Keratinocyte (primary cell): ENCODE data around the gene FAM184B. TPM values are rescaled to one million over a fixed set of nuclear protein-coding genes. Genes with fewer than 3 reads are reported as not detected.

Experiments used
- DNase-seq: peaks from one replicate; pipeline ENCODE4 v3.0.0-alpha.2; 2011; ENCODE audit warnings: low read depth, missing footprints, low spot score
- FAIRE-seq: peaks from 2 replicates; lab custom pipeline; 2011; peaks lifted over from hg19 to GRCh38; lab: Jason Lieb, UNC
- H2AFZ ChIP-seq: 2 replicates; pipeline ENCODE4 v1.6.0; 2012; ENCODE audit warnings: low read length, control low read depth, inconsistent platforms; ENCODE audit not compliant: control insufficient read depth
- H3K27ac ChIP-seq: 2 replicates; pipeline ENCODE4 v1.5.1; 2011; ENCODE audit warnings: low read length; ENCODE audit not compliant: control insufficient read depth, insufficient read depth
- H3K27me3 ChIP-seq: 3 replicates; pipeline ENCODE4 v1.6.0; 2011; ENCODE audit warnings: low read length; ENCODE audit not compliant: control insufficient read depth, insufficient read depth; ENCODE audit errors: extremely low read depth
- H3K36me3 ChIP-seq, 2 experiments: 2 replicates in 1 of 2; 3 replicates in 1 of 2; pipeline ENCODE4 v1.5.1; 2011; ENCODE audit warnings: low read length in 2 of 2, mild to moderate bottlenecking in 1 of 2; ENCODE audit not compliant: control insufficient read depth in 2 of 2, insufficient read depth in 2 of 2; ENCODE audit errors: extremely low read depth in 1 of 2
- H3K4me1 ChIP-seq: 3 replicates; pipeline ENCODE4 v1.5.1; 2011; ENCODE audit warnings: low read length; ENCODE audit not compliant: control insufficient read depth, insufficient read depth; ENCODE audit errors: extremely low read depth
- H3K4me2 ChIP-seq: 3 replicates; pipeline ENCODE4 v1.6.0; 2011; ENCODE audit warnings: low read depth, low read length; ENCODE audit not compliant: control insufficient read depth, insufficient read depth; ENCODE audit errors: extremely low read depth
- H3K4me3 ChIP-seq, 3 experiments: fragments of 200-600 bp in 1 of 3; sonication (generic) in 1 of 3; 2 replicates in 2 of 3; 3 replicates in 1 of 3; pipeline ENCODE4 v1.5.1; 2011 to 2016; ENCODE audit warnings: low read length in 3 of 3, mild to moderate bottlenecking in 3 of 3, control low read depth in 2 of 3, inconsistent platforms in 1 of 3, low read depth in 1 of 3, mixed read lengths in 1 of 3, mixed run types in 1 of 3, moderate library complexity in 1 of 3; ENCODE audit not compliant: control insufficient read depth in 2 of 3, insufficient read depth in 2 of 3; ENCODE audit errors: extremely low read depth in 1 of 3
- H3K79me2 ChIP-seq: 2 replicates; pipeline ENCODE4 v1.6.0; 2012; ENCODE audit warnings: low read length; ENCODE audit not compliant: control insufficient read depth, insufficient read depth
- H3K9ac ChIP-seq: 3 replicates; pipeline ENCODE4 v1.6.0; 2011; ENCODE audit warnings: low read length; ENCODE audit not compliant: control insufficient read depth, insufficient read depth; ENCODE audit errors: extremely low read depth
- H3K9me1 ChIP-seq: 3 replicates; pipeline ENCODE4 v1.6.0; 2011; ENCODE audit warnings: low read length; ENCODE audit not compliant: control insufficient read depth, insufficient read depth; ENCODE audit errors: extremely low read depth
- H3K9me3 ChIP-seq: 2 replicates; pipeline ENCODE4 v1.5.1; 2012; ENCODE audit warnings: low read depth, low read length; ENCODE audit not compliant: control insufficient read depth
- H4K20me1 ChIP-seq: 3 replicates; pipeline ENCODE4 v1.6.0; 2011; ENCODE audit warnings: low read length; ENCODE audit not compliant: control insufficient read depth, insufficient read depth; ENCODE audit errors: extremely low read depth
- EZH2 ChIP-seq: IDR thresholded peaks from one replicate; pipeline ENCODE4 v1.6.1; 2012; ENCODE audit warnings: inconsistent platforms, mild to moderate bottlenecking, low read length, moderate library complexity
- dilution Hi-C: fragments of 300-500 bp; cut with MboI; formaldehyde crosslinking; loops from one replicate; pipeline ENCODE4 v1.7.0; 2020; ENCODE audit warnings: low sequenced_read_pairs; ENCODE audit not compliant: extremely low pct_ligation_motif_present
- polyA plus RNA-seq, 5 experiments: library from polyadenylated mRNA; depleted of rRNA in 3 of 5; stranded (reverse) in 3 of 5; stranded (forward) in 1 of 5; unstranded in 1 of 5; fragments of >200 nt; gene quantifications; 1 replicate in 1 of 5; 2 replicates in 3 of 5; 3 replicates in 1 of 5; pipeline versions ENCODE4 v1.2.1 to v1.2.3, GENCODE V29; 2011 to 2012; ENCODE audit warnings: missing spikeins in 2 of 5, low read depth in 1 of 5, low replicate concordance in 1 of 5
- TF ChIP-seq, protein P1 (sequence below), 3 experiments: IDR thresholded peaks in 1 of 3; conservative IDR thresholded peaks in 1 of 3; optimal IDR thresholded peaks in 1 of 3; 2 replicates in 2 of 3; 3 replicates in 1 of 3; pipeline versions ENCODE3 to v1.5.1; 2011; ENCODE audit warnings: low read length in 3 of 3, mild to moderate bottlenecking in 3 of 3, moderate library complexity in 2 of 3, control low read depth in 1 of 3, inconsistent platforms in 1 of 3; ENCODE audit not compliant: insufficient read depth in 2 of 3; ENCODE audit errors: extremely low read depth in 1 of 3

The FAM184B gene
- polyA plus RNA-seq, 1 donor (not counting 4 experiments of a cell fraction or from before 2014, with no cell fraction given), result 0.01 TPM

GRCh38 chr4:17665852-17666251 is 115.6 kb downstream of the FAM184B start:
- TF ChIP-seq, protein P1, sequence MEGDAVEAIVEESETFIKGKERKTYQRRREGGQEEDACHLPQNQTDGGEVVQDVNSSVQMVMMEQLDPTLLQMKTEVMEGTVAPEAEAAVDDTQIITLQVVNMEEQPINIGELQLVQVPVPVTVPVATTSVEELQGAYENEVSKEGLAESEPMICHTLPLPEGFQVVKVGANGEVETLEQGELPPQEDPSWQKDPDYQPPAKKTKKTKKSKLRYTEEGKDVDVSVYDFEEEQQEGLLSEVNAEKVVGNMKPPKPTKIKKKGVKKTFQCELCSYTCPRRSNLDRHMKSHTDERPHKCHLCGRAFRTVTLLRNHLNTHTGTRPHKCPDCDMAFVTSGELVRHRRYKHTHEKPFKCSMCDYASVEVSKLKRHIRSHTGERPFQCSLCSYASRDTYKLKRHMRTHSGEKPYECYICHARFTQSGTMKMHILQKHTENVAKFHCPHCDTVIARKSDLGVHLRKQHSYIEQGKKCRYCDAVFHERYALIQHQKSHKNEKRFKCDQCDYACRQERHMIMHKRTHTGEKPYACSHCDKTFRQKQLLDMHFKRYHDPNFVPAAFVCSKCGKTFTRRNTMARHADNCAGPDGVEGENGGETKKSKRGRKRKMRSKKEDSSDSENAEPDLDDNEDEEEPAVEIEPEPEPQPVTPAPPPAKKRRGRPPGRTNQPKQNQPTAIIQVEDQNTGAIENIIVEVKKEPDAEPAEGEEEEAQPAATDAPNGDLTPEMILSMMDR (optimal IDR thresholded peaks at IDR 0.05 in 1 of 3, IDR thresholded peaks at IDR 0.05 in 1 of 3, conservative IDR thresholded peaks at IDR 0.05 in 1 of 3; ENCODE audit: extremely low read depth in 1 of 3, insufficient read depth in 2 of 3, low read length in 3 of 3), result no peak
- no peak for TF ChIP-seq EZH2
- no peaks in the 10 kb centered on the region for H3K9me3 ChIP-seq
- no peak overlapping the region for H2AFZ ChIP-seq
- H3K4me2 ChIP-seq, result no peak overlapping the region
- no peaks in the 10 kb centered on the region for H3K36me3 ChIP-seq
- H3K4me1 ChIP-seq, result no peaks in the 10 kb centered on the region
- H3K27ac ChIP-seq, result no peak overlapping the region
- H3K9ac ChIP-seq, result no peak overlapping the region
- no peaks in the 10 kb centered on the region for H3K27me3 ChIP-seq
- DNase-seq (no peak), FAIRE-seq (no peak)
- H4K20me1 ChIP-seq, result no peaks in the 10 kb centered on the region
- H3K79me2 ChIP-seq, result no peaks in the 10 kb centered on the region
- H3K9me1 ChIP-seq, result no peaks in the 10 kb centered on the region
- dilution Hi-C loops, result no loop called here
- no peak overlapping the region for H3K4me3 ChIP-seq

- no peak overlapping the region for H3K9ac ChIP-seq
- no peaks in the 10 kb centered on the region for H3K9me1 ChIP-seq
- H3K9me3 ChIP-seq, result no peaks in the 10 kb centered on the region
- TF ChIP-seq EZH2, result no peak
- TF ChIP-seq, protein P1 (optimal IDR thresholded peaks at IDR 0.05 in 1 of 3, IDR thresholded peaks at IDR 0.05 in 1 of 3, conservative IDR thresholded peaks at IDR 0.05 in 1 of 3; ENCODE audit: extremely low read depth in 1 of 3, insufficient read depth in 2 of 3, low read length in 3 of 3), result no peak
- no peaks in the 10 kb centered on the region for H3K27me3 ChIP-seq
- DNase-seq (no peak), FAIRE-seq (no peak)
- H3K79me2 ChIP-seq, result no peaks in the 10 kb centered on the region
- H2AFZ ChIP-seq, result no peak overlapping the region
- H3K4me2 ChIP-seq, result no peak overlapping the region
- no peaks in the 10 kb centered on the region for H3K36me3 ChIP-seq
- H3K27ac ChIP-seq, result no peak overlapping the region
- no peak overlapping the region for H3K4me3 ChIP-seq
- no peaks in the 10 kb centered on the region for H4K20me1 ChIP-seq
- dilution Hi-C loops, result no loop called here
- H3K4me1 ChIP-seq, result no peaks in the 10 kb centered on the region
Measured at GRCh38 chr4:17665346-17665745, 116.1 kb downstream of the FAM184B start.
